Measurements from ENCODE around the gene FIGNL2.

FIGNL2 gene

GRCh38 chr12:51825216-51825615 is 23.3 kb downstream of the FIGNL2 start:
- FAIRE-seq (no peak), DNase-seq (ENCODE audit: insufficient read length, low spot score) (no peak)
- no peak for TF ChIP-seq POLR2A (IDR thresholded peaks at IDR 0.05; ENCODE audit: low read depth, low read length)

- FAIRE-seq (peak; percentile 74), DNase-seq (ENCODE audit: insufficient read length, low spot score) (peak; percentile 73)
- no peak for TF ChIP-seq POLR2A (IDR thresholded peaks at IDR 0.05; ENCODE audit: low read depth, low read length)
Observed at GRCh38 chr12:51823875-51824565, 24.5 kb downstream of the FIGNL2 start.

- TF ChIP-seq POLR2A (IDR thresholded peaks at IDR 0.05; ENCODE audit: low read depth, low read length): no peak
- FAIRE-seq (no peak), DNase-seq (ENCODE audit: insufficient read length, low spot score) (no peak)
Observed at GRCh38 chr12:51822956-51823355, 25.6 kb downstream of the FIGNL2 start.

GRCh38 chr12:51822261-51822616 is 26.3 kb downstream of the FIGNL2 start:
- FAIRE-seq (no peak), DNase-seq (ENCODE audit: insufficient read length, low spot score) (no peak)
- no peak for TF ChIP-seq POLR2A (IDR thresholded peaks at IDR 0.05; ENCODE audit: low read depth, low read length)

- no peak for FAIRE-seq
- no peak for DNase-seq (ENCODE audit: insufficient read length, low spot score)
- TF ChIP-seq POLR2A (IDR thresholded peaks at IDR 0.05; ENCODE audit: low read depth, low read length): no peak
Observed at GRCh38 chr12:51821440-51822260, 26.9 kb downstream of the FIGNL2 start.

- no peak for DNase-seq (ENCODE audit: insufficient read length, low spot score)
- no peak for TF ChIP-seq POLR2A (IDR thresholded peaks at IDR 0.05; ENCODE audit: low read depth, low read length)
- no peak for FAIRE-seq
Observed at GRCh38 chr12:51820526-51821439, 27.7 kb downstream of the FIGNL2 start.

- no peak for TF ChIP-seq POLR2A (IDR thresholded peaks at IDR 0.05; ENCODE audit: low read depth, low read length)
- FAIRE-seq: no peak
- no peak for DNase-seq (ENCODE audit: insufficient read length, low spot score)
Observed at GRCh38 chr12:51819736-51820525, 28.6 kb downstream of the FIGNL2 start.

GRCh38 chr12:51818566-51819300 is 29.8 kb downstream of the FIGNL2 start:
- FAIRE-seq (peak; percentile 72), DNase-seq (ENCODE audit: insufficient read length, low spot score) (peak; percentile 91)
- TF ChIP-seq POLR2A (IDR thresholded peaks at IDR 0.05; ENCODE audit: low read depth, low read length): no peak

GRCh38 chr12:51818086-51818485 is 30.4 kb downstream of the FIGNL2 start:
- no peak for TF ChIP-seq POLR2A (IDR thresholded peaks at IDR 0.05; ENCODE audit: low read depth, low read length)
- DNase-seq (ENCODE audit: insufficient read length, low spot score) (no peak), FAIRE-seq (no peak)

- FAIRE-seq (no peak), DNase-seq (ENCODE audit: insufficient read length, low spot score) (no peak)
- TF ChIP-seq POLR2A (IDR thresholded peaks at IDR 0.05; ENCODE audit: low read depth, low read length): no peak
Observed at GRCh38 chr12:51817027-51817953, 31.2 kb downstream of the FIGNL2 start.

- no peak for DNase-seq (ENCODE audit: insufficient read length, low spot score)
- FAIRE-seq: no peak
- no peak for TF ChIP-seq POLR2A (IDR thresholded peaks at IDR 0.05; ENCODE audit: low read depth, low read length)
Observed at GRCh38 chr12:51815571-51815970, 32.9 kb downstream of the FIGNL2 start.
